Choroid plexus epithelial cell (primary cell): ENCODE results near the gene CHST11.

Experiments
- DNase-seq: peaks from one replicate; pipeline ENCODE4 v3.0.0-alpha.2; 2010; ENCODE audit warnings: low read depth
- H3K4me3 ChIP-seq: 2 replicates; pipeline ENCODE4 v1.5.1; 2011; ENCODE audit warnings: low read depth, mild to moderate bottlenecking, control low read depth, low read length, moderate library complexity
- TF ChIP-seq, protein P1 (sequence below): conservative IDR thresholded peaks from 2 replicates; pipeline ENCODE4 v1.5.1; 2011; ENCODE audit warnings: low read depth, mild to moderate bottlenecking, control low read depth, inconsistent platforms, low read length, moderate library complexity

The CHST11 gene

DNA sequence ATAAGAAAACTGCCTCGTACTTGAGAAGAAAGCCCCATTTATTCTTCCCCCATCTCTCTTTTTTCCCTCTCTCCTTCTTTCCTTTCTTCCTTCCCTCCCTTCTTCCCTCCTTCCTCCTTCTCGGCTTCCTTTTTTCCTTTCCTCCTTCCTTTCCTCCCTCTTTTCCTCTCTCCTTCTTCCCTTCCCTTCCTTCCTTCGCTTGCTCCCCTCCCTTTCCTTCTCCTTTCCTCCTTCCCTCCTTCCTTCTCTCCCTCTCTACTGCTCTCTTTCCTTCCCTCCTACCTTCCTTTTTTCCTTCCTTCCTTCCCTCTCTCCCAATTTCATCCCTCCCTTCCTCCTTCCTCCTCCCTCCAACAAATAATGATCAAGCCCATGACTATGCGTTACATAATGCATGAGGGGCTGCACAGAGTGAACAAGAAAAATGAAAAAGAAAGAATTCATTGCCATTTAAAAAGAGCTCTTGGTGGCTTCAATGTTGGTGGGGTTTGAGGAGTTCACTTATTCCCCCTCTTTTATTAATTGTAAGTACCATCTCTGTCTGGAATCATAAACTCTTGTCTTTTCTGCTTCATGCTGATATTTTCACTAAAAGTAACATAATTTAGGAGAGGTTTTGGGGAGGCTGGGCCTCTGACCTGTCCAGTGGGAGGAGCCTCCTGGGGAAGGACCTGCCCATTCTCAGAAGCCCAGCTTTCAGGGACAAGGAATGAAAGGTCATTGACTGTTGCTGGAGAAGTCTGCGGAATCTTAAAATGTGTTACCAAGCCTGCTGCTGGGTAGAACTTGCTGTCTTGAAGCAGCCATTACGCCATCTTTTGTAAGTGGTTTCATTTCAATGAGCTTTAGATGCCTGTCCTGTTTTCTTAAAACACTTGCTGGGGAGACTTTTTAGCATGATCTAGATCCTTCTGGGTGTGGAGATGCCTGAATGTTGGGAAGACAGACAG, 144.3 kb downstream of the CHST11 start:
- peak; percentile 51 for DNase-seq
- TF ChIP-seq, protein P1, sequence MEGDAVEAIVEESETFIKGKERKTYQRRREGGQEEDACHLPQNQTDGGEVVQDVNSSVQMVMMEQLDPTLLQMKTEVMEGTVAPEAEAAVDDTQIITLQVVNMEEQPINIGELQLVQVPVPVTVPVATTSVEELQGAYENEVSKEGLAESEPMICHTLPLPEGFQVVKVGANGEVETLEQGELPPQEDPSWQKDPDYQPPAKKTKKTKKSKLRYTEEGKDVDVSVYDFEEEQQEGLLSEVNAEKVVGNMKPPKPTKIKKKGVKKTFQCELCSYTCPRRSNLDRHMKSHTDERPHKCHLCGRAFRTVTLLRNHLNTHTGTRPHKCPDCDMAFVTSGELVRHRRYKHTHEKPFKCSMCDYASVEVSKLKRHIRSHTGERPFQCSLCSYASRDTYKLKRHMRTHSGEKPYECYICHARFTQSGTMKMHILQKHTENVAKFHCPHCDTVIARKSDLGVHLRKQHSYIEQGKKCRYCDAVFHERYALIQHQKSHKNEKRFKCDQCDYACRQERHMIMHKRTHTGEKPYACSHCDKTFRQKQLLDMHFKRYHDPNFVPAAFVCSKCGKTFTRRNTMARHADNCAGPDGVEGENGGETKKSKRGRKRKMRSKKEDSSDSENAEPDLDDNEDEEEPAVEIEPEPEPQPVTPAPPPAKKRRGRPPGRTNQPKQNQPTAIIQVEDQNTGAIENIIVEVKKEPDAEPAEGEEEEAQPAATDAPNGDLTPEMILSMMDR: no peak
- no peak overlapping the region for H3K4me3 ChIP-seq

DNA sequence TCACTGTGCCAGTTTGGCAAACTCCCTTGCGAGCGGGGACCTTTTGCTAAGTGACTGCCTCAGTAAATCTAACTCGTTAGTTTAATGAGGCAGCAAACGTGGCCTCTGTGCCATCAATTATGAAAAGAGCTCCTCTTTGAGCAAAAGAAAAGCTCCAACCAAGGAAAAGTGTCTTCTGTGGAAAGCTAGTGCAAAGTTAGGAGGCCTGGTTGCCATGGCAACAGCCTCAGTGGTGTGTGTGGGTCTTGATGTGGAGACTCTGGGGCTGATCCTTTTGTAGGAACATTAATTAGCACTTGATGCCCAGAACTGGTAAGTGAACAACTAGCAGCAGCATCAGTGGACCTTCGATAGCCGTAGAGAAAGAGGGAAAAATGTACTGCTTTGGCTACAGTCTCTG, 145.7 kb downstream of the CHST11 start:
- H3K4me3 ChIP-seq: no peak overlapping the region
- DNase-seq: no peak
- TF ChIP-seq, protein P1: no peak

GRCh38 chr12:104602896-104603295, 146.1 kb downstream of the CHST11 start:
- H3K4me3 ChIP-seq: no peak overlapping the region
- DNase-seq: no peak
- TF ChIP-seq, protein P1: no peak

DNA sequence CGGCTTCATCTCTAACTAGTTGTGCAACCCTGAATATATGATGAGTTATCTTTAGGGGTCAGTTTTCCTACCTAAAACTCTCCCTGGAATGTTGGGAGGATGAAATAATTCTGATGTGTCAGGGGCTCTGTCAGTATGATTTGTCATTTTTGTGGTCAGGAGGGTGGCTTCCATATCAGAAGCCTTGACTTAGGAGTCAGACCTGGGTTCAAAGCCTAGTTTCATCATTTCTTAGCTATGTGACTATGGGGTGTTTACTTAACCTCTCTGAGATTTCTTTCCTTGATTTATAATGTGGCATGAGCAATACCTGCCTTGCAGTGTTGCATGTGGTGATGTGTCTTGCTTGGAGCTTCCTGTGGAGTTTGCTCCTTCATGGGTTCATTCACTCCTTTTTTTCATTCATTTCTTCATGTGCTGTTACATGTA, 146.8 kb downstream of the CHST11 start:
- DNase-seq: no peak
- TF ChIP-seq, protein P1: no peak
- H3K4me3 ChIP-seq: no peak overlapping the region

DNA sequence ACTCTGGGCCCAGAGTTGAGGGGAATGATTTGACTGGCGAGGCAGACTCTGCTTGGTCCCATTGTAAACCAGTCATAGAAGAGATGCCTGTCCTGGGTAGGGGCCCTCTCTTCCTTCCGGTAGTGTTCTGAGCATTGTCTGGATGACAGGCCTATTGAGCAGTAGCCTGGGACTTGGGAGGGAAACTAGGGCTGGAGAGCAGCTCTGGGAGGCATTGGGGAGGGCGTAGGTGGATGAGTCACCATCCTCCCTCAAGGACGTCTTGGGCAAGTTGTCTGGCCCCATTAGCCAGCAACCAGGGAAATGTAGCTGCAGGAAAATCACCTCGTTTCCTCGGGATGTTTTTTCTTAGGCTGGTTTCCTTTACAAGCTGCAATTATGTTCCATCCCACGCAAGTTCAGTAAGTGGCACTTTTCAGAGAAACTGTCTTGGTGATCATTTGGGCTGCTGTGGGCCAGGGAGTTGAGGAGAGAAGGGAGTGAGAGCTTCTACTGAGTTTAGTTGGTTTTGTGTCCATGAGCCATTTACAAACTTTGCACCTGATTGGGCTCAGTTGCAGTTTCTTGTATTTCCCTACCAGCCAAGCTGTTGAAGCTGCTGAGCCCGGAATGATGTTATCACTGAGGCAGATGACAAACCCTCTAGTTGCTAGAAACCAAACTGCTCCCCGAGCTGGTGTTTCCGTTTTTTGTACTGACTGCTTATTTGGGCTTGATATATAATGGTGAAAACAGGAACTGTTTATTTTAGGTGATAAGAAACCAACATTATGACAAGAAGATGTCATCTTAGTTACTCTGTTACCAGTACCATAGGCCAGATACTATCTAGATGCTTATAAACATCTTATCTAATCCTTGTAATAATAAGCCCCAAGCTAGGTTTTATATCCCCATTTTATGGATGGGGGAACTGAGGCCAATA, 147.6 kb downstream of the CHST11 start:
- H3K4me3 ChIP-seq: peak overlapping the region; percentile 12
- TF ChIP-seq, protein P1: no peak
- peak; percentile 96 for DNase-seq

- no peak for DNase-seq
- TF ChIP-seq, protein P1: no peak
- no peak overlapping the region for H3K4me3 ChIP-seq
These were observed 148.4 kb downstream of the CHST11 start for GRCh38 chr12:104604995-104605675.
